NCI-H510A treated with DMSO at 0.1 percent for 48 hours (cell line): ENCODE results near the gene HTRA1.

Experiments used
- DNase-seq: peaks from one replicate; lab custom pipeline; 2025; lab: John Stamatoyannopoulos, UW

Gene HTRA1

GRCh38 chr10:122495406-122496340 lies 34.3 kb downstream of the HTRA1 start:
- no peak for DNase-seq

- DNase-seq = no peak
Measured at GRCh38 chr10:122497241-122497640, 35.9 kb downstream of the HTRA1 start.

- DNase-seq = no peak
Measured at GRCh38 chr10:122498521-122498920, 37.2 kb downstream of the HTRA1 start.

GRCh38 chr10:122499012-122499411 lies 37.7 kb downstream of the HTRA1 start:
- no peak for DNase-seq

- no peak for DNase-seq
Measured at GRCh38 chr10:122499491-122499941, 38.2 kb downstream of the HTRA1 start.

- DNase-seq = no peak
Measured at GRCh38 chr10:122500194-122500593, 38.8 kb downstream of the HTRA1 start.

- DNase-seq = no peak
Measured at GRCh38 chr10:122500726-122501125, 39.4 kb downstream of the HTRA1 start.

GRCh38 chr10:122503012-122503411 lies 41.7 kb downstream of the HTRA1 start:
- no peak for DNase-seq

GRCh38 chr10:122503886-122504609 lies 42.7 kb downstream of the HTRA1 start:
- no peak for DNase-seq

- DNase-seq = peak; percentile 81
Measured at GRCh38 chr10:122504610-122504950, 43.2 kb downstream of the HTRA1 start.

GRCh38 chr10:122505011-122505410 lies 43.7 kb downstream of the HTRA1 start:
- DNase-seq = no peak

GRCh38 chr10:122505885-122506645 lies 44.7 kb downstream of the HTRA1 start:
- DNase-seq = no peak

GRCh38 chr10:122507616-122508015 lies 46.3 kb downstream of the HTRA1 start:
- DNase-seq = no peak

- no peak for DNase-seq
Measured at GRCh38 chr10:122508021-122508420, 46.7 kb downstream of the HTRA1 start.

- no peak for DNase-seq
Measured at GRCh38 chr10:122509323-122509722, 48.0 kb downstream of the HTRA1 start.

GRCh38 chr10:122510326-122510725 lies 49.0 kb downstream of the HTRA1 start:
- no peak for DNase-seq

GRCh38 chr10:122510736-122511135 lies 49.4 kb downstream of the HTRA1 start:
- DNase-seq = no peak

GRCh38 chr10:122513053-122513452 lies 51.7 kb downstream of the HTRA1 start:
- DNase-seq = no peak

- DNase-seq = no peak
Measured at GRCh38 chr10:122514045-122514840, 52.9 kb downstream of the HTRA1 start.

- DNase-seq = no peak
Measured at GRCh38 chr10:122515022-122515424, 53.7 kb downstream of the HTRA1 start.

- no peak for DNase-seq
Measured at GRCh38 chr10:122515588-122516231, 54.4 kb downstream of the HTRA1 start.
